Adipocyte (in vitro differentiated cells): Measurements from ENCODE around the gene RNF223.
A peak's percentile ranks its signal among the peaks of the same experiment; 100 is the strongest.

Experiments
- DNase-seq: peaks from one replicate; pipeline ENCODE4 v3.0.0-alpha.2; 2015; ENCODE audit warnings: low read depth
- H3K27me3 ChIP-seq: replicated peaks from 2 replicates; pipeline ENCODE4 v1.7.0; 2013; ENCODE audit warnings: mild to moderate bottlenecking, low read length, moderate library complexity; ENCODE audit not compliant: control insufficient read depth, insufficient read depth
- H3K36me3 ChIP-seq: 2 replicates; pipeline ENCODE4 v1.7.0; 2013; ENCODE audit warnings: low read length, mild to moderate bottlenecking, moderate library complexity; ENCODE audit not compliant: control insufficient read depth, insufficient read depth, severe bottlenecking
- H3K4me1 ChIP-seq: 2 replicates; pipeline ENCODE4 v1.7.0; 2013; ENCODE audit warnings: mild to moderate bottlenecking, low read length, moderate library complexity; ENCODE audit not compliant: control insufficient read depth, insufficient read depth
- H3K4me3 ChIP-seq: 2 replicates; pipeline ENCODE4 v1.7.0; 2013; ENCODE audit warnings: mild to moderate bottlenecking, low read length, moderate library complexity
- H3K9ac ChIP-seq: 2 replicates; pipeline ENCODE4 v1.7.0; 2013; ENCODE audit warnings: mild to moderate bottlenecking, low read length, moderate library complexity
- H3K9me3 ChIP-seq: 2 replicates; pipeline ENCODE4 v1.7.0; 2013; ENCODE audit warnings: mild to moderate bottlenecking, low read length, moderate library complexity; ENCODE audit not compliant: control insufficient read depth

The RNF223 gene

GRCh38 chr1:1023700-1024099 lies 50.4 kb downstream of the RNF223 start:
- Histone ChIP-seq H3K4me3 (no peak overlapping the region), H3K9me3 (no peaks in the 10 kb centered on the region), H3K36me3 (no peaks in the 10 kb centered on the region), H3K9ac (no peak overlapping the region), H3K27me3 (peaks cover 3% of the 10 kb centered on the region), H3K4me1 (peaks cover 4% of the 10 kb centered on the region)
- no peak for DNase-seq

- Histone ChIP-seq H3K4me1 (peaks cover 4% of the 10 kb centered on the region), H3K36me3 (no peaks in the 10 kb centered on the region), H3K9ac (no peak overlapping the region), H3K9me3 (no peaks in the 10 kb centered on the region), H3K27me3 (no peaks in the 10 kb centered on the region), H3K4me3 (no peak overlapping the region)
- no peak for DNase-seq
Measured at GRCh38 chr1:1022302-1023009, 51.6 kb downstream of the RNF223 start.

DNA sequence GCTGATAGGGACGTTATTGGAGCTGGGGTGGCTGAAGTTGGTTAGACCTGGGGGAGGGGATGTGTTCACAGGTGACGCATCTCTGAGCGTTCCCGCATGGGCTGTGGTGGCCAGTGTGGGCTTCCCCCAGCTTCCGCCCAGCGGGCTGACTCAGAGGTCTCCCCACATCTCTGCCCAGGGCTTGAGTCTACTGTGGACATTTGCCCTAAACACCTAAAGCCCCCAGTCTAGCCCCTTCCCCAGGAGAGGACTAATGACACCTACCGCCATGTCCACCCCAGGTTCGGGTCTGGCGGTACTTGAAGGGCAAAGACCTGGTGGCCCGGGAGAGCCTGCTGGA lies 52.2 kb downstream of the RNF223 start:
- Histone ChIP-seq H3K9me3 (no peaks in the 10 kb centered on the region), H3K27me3 (no peaks in the 10 kb centered on the region), H3K4me3 (no peak overlapping the region), H3K9ac (no peak overlapping the region), H3K36me3 (no peaks in the 10 kb centered on the region), H3K4me1 (peaks cover 4% of the 10 kb centered on the region)
- no peak for DNase-seq

DNA sequence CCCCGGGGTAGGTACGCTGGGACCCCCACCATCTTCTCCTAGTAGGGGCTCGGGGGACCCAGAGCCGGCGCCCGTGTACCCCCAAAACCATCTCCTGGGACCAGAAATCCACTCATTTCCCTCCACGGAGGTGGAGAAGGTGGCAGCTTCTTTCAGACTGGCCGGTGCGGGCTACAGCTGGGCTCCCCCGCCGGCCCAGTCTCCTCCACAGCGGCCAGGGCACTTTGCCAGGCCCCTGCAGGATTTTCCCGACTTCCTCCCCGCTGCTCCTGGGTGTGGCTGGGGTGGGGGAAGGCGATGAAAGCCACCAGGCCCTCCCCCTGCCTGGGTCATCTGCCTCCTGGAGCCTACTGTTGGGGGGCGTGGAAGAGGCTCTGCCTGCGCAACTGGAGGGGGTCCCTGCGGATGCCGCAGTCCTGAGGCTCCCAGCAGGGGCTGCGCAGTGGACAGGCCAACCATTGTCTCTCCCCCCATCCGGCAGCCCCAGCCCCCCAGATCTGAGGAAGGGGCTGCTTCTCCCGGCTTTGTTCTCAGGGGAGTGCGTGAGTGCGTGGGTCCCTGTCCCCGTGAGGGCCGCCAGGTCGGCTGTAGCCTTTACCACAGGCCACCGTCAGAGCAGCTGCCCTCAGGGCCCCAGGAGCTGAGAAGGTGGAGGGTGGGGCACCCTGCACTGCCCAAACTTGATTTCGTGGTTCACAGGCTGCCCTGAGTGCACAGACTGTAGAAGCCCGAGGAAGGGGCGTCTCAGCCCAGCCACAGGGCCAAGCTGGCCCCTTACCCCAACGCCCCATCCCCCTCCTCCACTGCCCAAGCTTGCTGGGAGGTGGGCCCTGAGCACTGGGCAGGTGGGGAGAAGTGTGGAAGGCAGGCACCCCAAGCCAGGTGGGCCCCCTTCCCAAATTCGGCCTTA lies 52.8 kb downstream of the RNF223 start:
- Histone ChIP-seq H3K4me1 (peaks cover 4% of the 10 kb centered on the region), H3K9ac (no peak overlapping the region), H3K27me3 (no peaks in the 10 kb centered on the region), H3K36me3 (no peaks in the 10 kb centered on the region), H3K4me3 (no peak overlapping the region), H3K9me3 (no peaks in the 10 kb centered on the region)
- DNase-seq: peak; percentile 57
